ENCODE data around the gene SLX1A. TPM values are rescaled to one million over a fixed set of nuclear protein-coding genes. Genes with fewer than 3 reads are reported as not detected.

Gene SLX1A
- total RNA-seq, 1 donor from 2014 or later = 28.7 TPM

DNA sequence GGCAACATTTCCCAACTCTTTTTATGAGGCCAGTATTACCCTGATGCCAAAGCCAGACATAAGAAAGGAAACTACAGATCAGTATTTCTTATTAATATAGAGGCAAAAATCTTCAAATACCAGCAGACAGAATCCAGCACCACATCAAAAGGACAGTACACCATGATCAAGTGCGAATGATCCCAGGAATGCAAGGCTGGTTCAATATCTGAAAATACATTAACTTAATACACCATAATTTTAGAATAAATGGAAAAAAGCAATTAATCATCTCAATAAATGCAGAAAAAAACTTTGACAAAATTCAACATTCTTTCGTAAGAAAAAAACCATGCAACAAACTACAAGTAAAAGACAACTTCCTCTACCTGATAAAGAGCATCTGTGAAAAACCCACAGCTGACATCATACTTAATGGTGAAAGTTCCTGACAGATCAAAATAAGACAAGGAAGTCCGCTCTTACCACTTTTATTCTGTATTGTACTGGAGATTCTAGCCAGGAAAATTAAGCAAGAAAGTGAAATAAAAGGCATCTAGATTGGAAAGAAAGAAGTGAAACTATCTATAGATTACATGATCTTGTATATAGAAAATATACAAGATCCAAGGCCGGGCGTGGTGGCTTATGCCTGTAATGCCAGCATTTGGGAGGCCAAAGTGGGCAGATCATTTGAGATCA lies 44.3 kb upstream of the SLX1A start:
- Mint-ChIP-seq H3K4me1 (ENCODE audit: low read depth) (no peaks in the 10 kb centered on the region), H3K36me3 (ENCODE audit: insufficient read depth) (no peaks in the 10 kb centered on the region), H3K27ac (no peak overlapping the region), H3K4me3 (ENCODE audit: low read depth) (no peak overlapping the region), H3K9me3 (ENCODE audit: low read depth) (peaks cover 6% of the 10 kb centered on the region), H3K27me3 (no peaks in the 10 kb centered on the region)
- TF ChIP-seq, protein P1, sequence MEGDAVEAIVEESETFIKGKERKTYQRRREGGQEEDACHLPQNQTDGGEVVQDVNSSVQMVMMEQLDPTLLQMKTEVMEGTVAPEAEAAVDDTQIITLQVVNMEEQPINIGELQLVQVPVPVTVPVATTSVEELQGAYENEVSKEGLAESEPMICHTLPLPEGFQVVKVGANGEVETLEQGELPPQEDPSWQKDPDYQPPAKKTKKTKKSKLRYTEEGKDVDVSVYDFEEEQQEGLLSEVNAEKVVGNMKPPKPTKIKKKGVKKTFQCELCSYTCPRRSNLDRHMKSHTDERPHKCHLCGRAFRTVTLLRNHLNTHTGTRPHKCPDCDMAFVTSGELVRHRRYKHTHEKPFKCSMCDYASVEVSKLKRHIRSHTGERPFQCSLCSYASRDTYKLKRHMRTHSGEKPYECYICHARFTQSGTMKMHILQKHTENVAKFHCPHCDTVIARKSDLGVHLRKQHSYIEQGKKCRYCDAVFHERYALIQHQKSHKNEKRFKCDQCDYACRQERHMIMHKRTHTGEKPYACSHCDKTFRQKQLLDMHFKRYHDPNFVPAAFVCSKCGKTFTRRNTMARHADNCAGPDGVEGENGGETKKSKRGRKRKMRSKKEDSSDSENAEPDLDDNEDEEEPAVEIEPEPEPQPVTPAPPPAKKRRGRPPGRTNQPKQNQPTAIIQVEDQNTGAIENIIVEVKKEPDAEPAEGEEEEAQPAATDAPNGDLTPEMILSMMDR (IDR thresholded peaks at IDR 0.05; ENCODE audit: unreplicated experiment) = no peak
- no peak for DNase-seq (ENCODE audit: low spot score, unreplicated experiment)

DNA sequence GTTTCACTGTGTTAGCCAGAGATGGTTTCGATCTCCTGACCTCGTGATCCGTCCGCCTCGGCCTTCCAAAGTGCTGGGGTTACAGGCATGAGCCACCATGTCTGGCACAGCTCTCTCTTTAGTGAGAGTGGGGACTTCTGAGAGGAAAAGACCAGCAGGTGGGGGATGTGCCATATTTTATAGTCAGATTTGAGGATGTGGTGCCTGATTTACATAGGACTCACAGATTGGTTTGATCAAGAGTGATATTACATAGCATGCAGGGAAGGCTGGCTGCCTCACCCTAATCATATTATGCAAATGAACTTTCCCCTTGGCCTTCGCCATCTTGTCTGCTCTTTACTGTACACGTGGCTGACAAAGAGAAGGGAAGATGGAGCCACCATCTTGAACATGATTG lies 42.6 kb upstream of the SLX1A start:
- no peak for DNase-seq (ENCODE audit: low spot score, unreplicated experiment)
- Mint-ChIP-seq H3K4me1 (ENCODE audit: low read depth) (no peaks in the 10 kb centered on the region), H3K9me3 (ENCODE audit: low read depth) (peaks cover 6% of the 10 kb centered on the region), H3K4me3 (ENCODE audit: low read depth) (no peak overlapping the region), H3K27me3 (no peaks in the 10 kb centered on the region), H3K27ac (no peak overlapping the region), H3K36me3 (ENCODE audit: insufficient read depth) (no peaks in the 10 kb centered on the region)
- TF ChIP-seq, protein P1 (IDR thresholded peaks at IDR 0.05; ENCODE audit: unreplicated experiment) = no peak

DNA sequence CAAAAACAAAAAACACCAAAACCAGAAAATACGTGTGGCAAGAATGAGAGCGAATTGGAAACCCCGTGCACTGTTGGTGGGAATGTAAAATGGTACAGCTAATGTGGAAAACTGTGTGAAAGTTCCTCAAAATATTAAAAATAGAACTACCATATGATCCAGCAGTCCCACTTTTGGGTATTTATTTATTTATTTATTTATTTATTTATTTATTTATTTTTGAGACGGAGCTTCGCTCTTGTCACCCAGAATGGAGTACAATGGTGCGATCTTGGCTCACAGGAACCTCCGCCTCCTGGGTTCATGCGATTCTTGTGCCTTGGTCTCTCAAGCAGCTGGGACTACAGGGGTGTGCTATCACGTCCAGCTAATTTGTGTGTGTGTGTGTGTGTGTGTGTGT lies 41.2 kb upstream of the SLX1A start:
- Mint-ChIP-seq H3K4me3 (ENCODE audit: low read depth) (no peak overlapping the region), H3K9me3 (ENCODE audit: low read depth) (peaks cover 6% of the 10 kb centered on the region), H3K36me3 (ENCODE audit: insufficient read depth) (no peaks in the 10 kb centered on the region), H3K27me3 (no peaks in the 10 kb centered on the region), H3K27ac (no peak overlapping the region), H3K4me1 (ENCODE audit: low read depth) (no peaks in the 10 kb centered on the region)
- no peak for DNase-seq (ENCODE audit: low spot score, unreplicated experiment)
- TF ChIP-seq, protein P1 (IDR thresholded peaks at IDR 0.05; ENCODE audit: unreplicated experiment) = no peak

DNA sequence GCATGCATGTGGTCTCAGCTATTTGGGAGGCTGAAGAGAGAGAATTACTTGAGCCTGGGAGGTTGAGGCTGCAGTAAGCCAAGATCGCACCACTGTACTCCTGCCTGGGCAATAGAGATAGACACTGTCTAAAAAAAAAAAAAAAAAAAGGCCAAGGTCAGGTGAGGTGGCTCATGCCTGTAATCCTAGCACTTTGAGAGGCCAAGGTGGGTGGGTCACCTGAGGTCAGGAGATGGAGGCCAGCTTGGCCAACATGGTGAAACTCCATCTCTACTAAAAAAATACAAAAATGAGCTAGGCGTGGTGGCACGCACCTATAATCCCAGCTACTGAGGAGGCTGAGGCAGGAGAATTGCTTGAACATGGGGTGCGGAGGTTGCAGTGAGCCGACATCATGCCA lies 38.5 kb upstream of the SLX1A start:
- Mint-ChIP-seq H3K4me1 (ENCODE audit: low read depth) (no peaks in the 10 kb centered on the region), H3K4me3 (ENCODE audit: low read depth) (no peak overlapping the region), H3K27ac (no peak overlapping the region), H3K9me3 (ENCODE audit: low read depth) (peaks cover 3% of the 10 kb centered on the region), H3K36me3 (ENCODE audit: insufficient read depth) (no peaks in the 10 kb centered on the region), H3K27me3 (no peaks in the 10 kb centered on the region)
- DNase-seq (ENCODE audit: low spot score, unreplicated experiment) = no peak
- TF ChIP-seq, protein P1 (IDR thresholded peaks at IDR 0.05; ENCODE audit: unreplicated experiment) = no peak

DNA sequence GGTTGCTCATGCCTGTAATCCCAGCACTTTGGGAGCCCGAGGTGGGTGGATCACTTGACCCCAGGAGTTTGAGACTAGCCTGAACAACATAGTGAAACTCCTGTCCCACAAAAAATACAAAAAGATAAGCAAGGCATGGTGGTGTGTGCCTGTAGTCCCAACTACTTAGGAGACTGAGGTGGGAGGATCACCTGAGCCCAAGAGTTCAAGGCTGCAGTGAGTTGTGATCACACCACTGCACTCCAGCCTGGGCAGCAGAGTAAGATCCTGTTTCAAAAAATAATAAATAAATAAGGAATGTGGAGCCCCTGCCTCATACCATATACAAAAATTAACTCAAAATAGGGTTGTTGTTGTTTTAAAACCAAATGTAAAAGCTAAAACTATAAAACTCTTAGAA lies 36.5 kb upstream of the SLX1A start:
- TF ChIP-seq, protein P1 (IDR thresholded peaks at IDR 0.05; ENCODE audit: unreplicated experiment) = no peak
- Mint-ChIP-seq H3K27ac (no peak overlapping the region), H3K36me3 (ENCODE audit: insufficient read depth) (no peaks in the 10 kb centered on the region), H3K4me3 (ENCODE audit: low read depth) (no peak overlapping the region), H3K4me1 (ENCODE audit: low read depth) (no peaks in the 10 kb centered on the region), H3K27me3 (no peaks in the 10 kb centered on the region), H3K9me3 (ENCODE audit: low read depth) (peaks cover 3% of the 10 kb centered on the region)
- DNase-seq (ENCODE audit: low spot score, unreplicated experiment) = no peak
